HepG2 (cell line): ENCODE measurements around the gene RTBDN. TPM values are rescaled to one million over a fixed set of nuclear protein-coding genes. Genes with fewer than 3 reads are reported as not detected.

Experiments used
- BRF2 ChIP-seq: sonication (generic); formaldehyde crosslinking; IDR thresholded peaks from 2 replicates; pipeline ENCODE4 v1.8.1; 2022; ENCODE audit warnings: mild to moderate bottlenecking, missing genetic modification reagents
- CERS6 ChIP-seq: sonication (generic); formaldehyde crosslinking; IDR thresholded peaks from 2 replicates; pipeline ENCODE4 v1.5.0; 2020; ENCODE audit warnings: missing genetic modification reagents
- CHD2 ChIP-seq: IDR thresholded peaks from 2 replicates; pipeline ENCODE4 v1.6.1; 2011; ENCODE audit warnings: low read depth, low read length, improper control_type of control experiment
- CTCF ChIP-seq: sonication (generic); formaldehyde crosslinking; IDR thresholded peaks from 2 replicates; pipeline ENCODE4 v1.5.0; 2020; ENCODE audit warnings: mild to moderate bottlenecking, missing genetic modification reagents, moderate library complexity
- DZIP1 ChIP-seq: sonication (generic); formaldehyde crosslinking; IDR thresholded peaks from 2 replicates; pipeline ENCODE4 v1.5.0; 2020; ENCODE audit warnings: mild to moderate bottlenecking, missing genetic modification reagents
- IRF1 ChIP-seq: sonication (generic); formaldehyde crosslinking; IDR thresholded peaks from 2 replicates; pipeline ENCODE4 v1.4.0; 2020; ENCODE audit warnings: low read depth, mild to moderate bottlenecking, missing genetic modification reagents
- KDM5A ChIP-seq: fragments of 200-600 bp; sonication (generic); IDR thresholded peaks from 2 replicates; pipeline ENCODE4 v1.7.0; 2018; ENCODE audit warnings: antibody characterized with exemption, mild to moderate bottlenecking, low read length, borderline replicate concordance
- REXO4 ChIP-seq: sonication (generic); formaldehyde crosslinking; IDR thresholded peaks from 2 replicates; pipeline ENCODE4 v1.8.0; 2022; ENCODE audit warnings: missing genetic modification reagents, mild to moderate bottlenecking, borderline replicate concordance
- TERF1 ChIP-seq: sonication (generic); formaldehyde crosslinking; IDR thresholded peaks from 2 replicates; pipeline ENCODE4 v1.8.0; 2022; ENCODE audit warnings: mild to moderate bottlenecking, missing genetic modification reagents, moderate library complexity
- ZNF281 ChIP-seq: sonication (generic); formaldehyde crosslinking; IDR thresholded peaks from 2 replicates; pipeline ENCODE4 v1.4.0; 2020; ENCODE audit warnings: missing genetic modification reagents, borderline replicate concordance
- ZNF569 ChIP-seq: sonication (generic); formaldehyde crosslinking; IDR thresholded peaks from 2 replicates; pipeline ENCODE4 v1.5.0; 2020; ENCODE audit warnings: mild to moderate bottlenecking, missing genetic modification reagents, moderate library complexity, borderline replicate concordance
- ZNF576 ChIP-seq: sonication (generic); formaldehyde crosslinking; IDR thresholded peaks from 2 replicates; pipeline ENCODE4 v1.4.0; 2020; ENCODE audit warnings: mild to moderate bottlenecking, missing genetic modification reagents
- ZNF781 ChIP-seq: sonication (generic); formaldehyde crosslinking; IDR thresholded peaks from 2 replicates; pipeline ENCODE4 v1.5.1; 2020; ENCODE audit warnings: borderline replicate concordance, mild to moderate bottlenecking, missing genetic modification reagents; ENCODE audit errors: not compliant biosample characterization
- polyA plus RNA-seq, 8 experiments: library from polyadenylated mRNA; depleted of rRNA in 3 of 8; stranded (reverse) in 7 of 8; unstranded in 1 of 8; fragments of >200 nt; fragmentation: Illumina TruSeq in 4 of 8; extraction: Trizol in 4 of 8; gene quantifications; 2 replicates each; pipeline versions ENCODE4 v1.2.1 to v1.2.3, GENCODE V29; 2011 to 2016; ENCODE audit warnings: low read depth in 4 of 8, missing spikeins in 1 of 8, mixed read lengths in 1 of 8; ENCODE audit not compliant: insufficient read depth in 1 of 8
- total RNA-seq, 5 experiments: library from RNA; depleted of rRNA; stranded (reverse); fragments of >200 nt; fragmentation: Illumina TruSeq; extraction: Trizol; gene quantifications; 2 replicates each; pipeline ENCODE4 v1.2.3, GENCODE V29; 2016; ENCODE audit warnings: low read depth in 1 of 5

Gene RTBDN
- total and polyA plus RNA-seq, 2 of the 13 experiments (the other 11 are each of a cell fraction or from before 2014, with no cell fraction given), result 0.27 to 0.48 TPM

GRCh38 chr19:12789904-12790619 lies 44.3 kb downstream of the RTBDN start (continued):
- no peak for TF ChIP-seq KDM5A
- TF ChIP-seq TERF1 (CRISPR knock-in tag), result no peak
- TF ChIP-seq IRF1, result no peak
- TF ChIP-seq CTCF (CRISPR knock-in tag), result no peak
- no peak for TF ChIP-seq BRF2
- TF ChIP-seq CHD2, result no peak
- 0 out of 2 replicates have a peak, but pooled peaks have one; percentile 74 for TF ChIP-seq DZIP1 (CRISPR knock-in tag)
- TF ChIP-seq ZNF576 (CRISPR knock-in tag), result no peak
- no peak for TF ChIP-seq ZNF781 (CRISPR knock-in tag)
- no peak for TF ChIP-seq REXO4 (CRISPR knock-in tag)
- no peak; the same call in 1 of the 2 replicates for TF ChIP-seq ZNF281
- TF ChIP-seq CERS6 (CRISPR knock-in tag), result no peak
- TF ChIP-seq ZNF569, result no peak
